Glutamatergic neuron (in vitro differentiated cells): ENCODE results near the gene HDAC4. TPM values are rescaled to one million over a fixed set of nuclear protein-coding genes. Genes with fewer than 3 reads are reported as not detected.

ENCODE experiments used
- DNase-seq: peaks from one replicate; pipeline ENCODE4 v3.0.0; 2022
- H3K27ac Mint-ChIP-seq: one replicate; pipeline ENCODE4 v1.8.0; 2020; ENCODE audit warnings: mild to moderate bottlenecking, mixed read lengths, inconsistent platforms; ENCODE audit not compliant: unreplicated experiment
- H3K27me3 Mint-ChIP-seq: one replicate; pipeline ENCODE4 v1.8.0; 2020; ENCODE audit warnings: mild to moderate bottlenecking, moderate library complexity, mixed read lengths, inconsistent platforms; ENCODE audit not compliant: unreplicated experiment
- H3K36me3 Mint-ChIP-seq: one replicate; pipeline ENCODE4 v1.8.0; 2020; ENCODE audit warnings: mild to moderate bottlenecking, mixed read lengths, inconsistent platforms; ENCODE audit not compliant: unreplicated experiment
- H3K4me1 Mint-ChIP-seq: one replicate; pipeline ENCODE4 v1.8.0; 2020; ENCODE audit warnings: mild to moderate bottlenecking, low read depth, mixed read lengths, inconsistent platforms; ENCODE audit not compliant: unreplicated experiment
- H3K4me3 Mint-ChIP-seq: one replicate; pipeline ENCODE4 v1.8.0; 2020; ENCODE audit warnings: mild to moderate bottlenecking, mixed read lengths, inconsistent platforms; ENCODE audit not compliant: unreplicated experiment
- H3K9me3 Mint-ChIP-seq: one replicate; pipeline ENCODE4 v1.8.0; 2020; ENCODE audit warnings: mild to moderate bottlenecking, moderate library complexity, mixed read lengths, inconsistent platforms; ENCODE audit not compliant: unreplicated experiment
- total RNA-seq: library from RNA; stranded (reverse); fragmentation: NEBNext Ultra II Directional; extraction: Animal tissue kit (Norgen Biotek cat#: 25700); gene quantifications from one replicate; pipeline ENCODE4 v1.2.1, GENCODE V29; 2021; ENCODE audit not compliant: unreplicated experiment
- TF ChIP-seq, protein P1 (sequence below): fragments of 200-600 bp; sonication (generic); IDR thresholded peaks from one replicate; pipeline ENCODE4 v1.5.0; 2021; ENCODE audit not compliant: partially characterized antibody, unreplicated experiment

HDAC4 gene
- total RNA-seq, 1 donor from 2014 or later, result 90.6 TPM

DNA sequence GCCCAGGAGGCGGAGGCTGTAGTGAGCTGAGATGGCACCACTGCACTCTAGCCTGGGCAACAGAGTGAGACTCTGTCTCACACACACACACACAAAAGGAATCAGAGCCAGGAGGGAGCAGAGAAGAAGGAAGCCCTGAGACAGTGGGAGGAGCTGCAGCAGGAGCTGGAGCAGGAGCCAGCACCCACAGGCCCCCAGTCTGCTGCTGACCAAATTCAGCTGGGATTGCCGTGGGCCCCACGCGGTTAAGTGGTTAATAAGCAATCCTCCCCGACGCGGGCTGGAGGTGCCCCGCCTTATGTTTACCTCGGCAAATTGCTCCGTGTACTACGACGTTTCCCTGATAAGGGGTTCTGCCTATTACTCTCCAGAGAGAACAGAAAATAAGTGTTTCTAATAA is 287.6 kb downstream of the HDAC4 start:
- H3K4me3 Mint-ChIP-seq, result no peak overlapping the region
- DNase-seq, result no peak
- TF ChIP-seq, protein P1, sequence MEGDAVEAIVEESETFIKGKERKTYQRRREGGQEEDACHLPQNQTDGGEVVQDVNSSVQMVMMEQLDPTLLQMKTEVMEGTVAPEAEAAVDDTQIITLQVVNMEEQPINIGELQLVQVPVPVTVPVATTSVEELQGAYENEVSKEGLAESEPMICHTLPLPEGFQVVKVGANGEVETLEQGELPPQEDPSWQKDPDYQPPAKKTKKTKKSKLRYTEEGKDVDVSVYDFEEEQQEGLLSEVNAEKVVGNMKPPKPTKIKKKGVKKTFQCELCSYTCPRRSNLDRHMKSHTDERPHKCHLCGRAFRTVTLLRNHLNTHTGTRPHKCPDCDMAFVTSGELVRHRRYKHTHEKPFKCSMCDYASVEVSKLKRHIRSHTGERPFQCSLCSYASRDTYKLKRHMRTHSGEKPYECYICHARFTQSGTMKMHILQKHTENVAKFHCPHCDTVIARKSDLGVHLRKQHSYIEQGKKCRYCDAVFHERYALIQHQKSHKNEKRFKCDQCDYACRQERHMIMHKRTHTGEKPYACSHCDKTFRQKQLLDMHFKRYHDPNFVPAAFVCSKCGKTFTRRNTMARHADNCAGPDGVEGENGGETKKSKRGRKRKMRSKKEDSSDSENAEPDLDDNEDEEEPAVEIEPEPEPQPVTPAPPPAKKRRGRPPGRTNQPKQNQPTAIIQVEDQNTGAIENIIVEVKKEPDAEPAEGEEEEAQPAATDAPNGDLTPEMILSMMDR, result no peak
- H3K27me3 Mint-ChIP-seq, result peaks cover 16% of the 10 kb centered on the region
- H3K9me3 Mint-ChIP-seq, result peaks cover 7% of the 10 kb centered on the region
- peaks cover 10% of the 10 kb centered on the region for H3K4me1 Mint-ChIP-seq
- peak overlapping the region; percentile 59 for H3K27ac Mint-ChIP-seq
- H3K36me3 Mint-ChIP-seq, result peaks cover 9% of the 10 kb centered on the region

DNA sequence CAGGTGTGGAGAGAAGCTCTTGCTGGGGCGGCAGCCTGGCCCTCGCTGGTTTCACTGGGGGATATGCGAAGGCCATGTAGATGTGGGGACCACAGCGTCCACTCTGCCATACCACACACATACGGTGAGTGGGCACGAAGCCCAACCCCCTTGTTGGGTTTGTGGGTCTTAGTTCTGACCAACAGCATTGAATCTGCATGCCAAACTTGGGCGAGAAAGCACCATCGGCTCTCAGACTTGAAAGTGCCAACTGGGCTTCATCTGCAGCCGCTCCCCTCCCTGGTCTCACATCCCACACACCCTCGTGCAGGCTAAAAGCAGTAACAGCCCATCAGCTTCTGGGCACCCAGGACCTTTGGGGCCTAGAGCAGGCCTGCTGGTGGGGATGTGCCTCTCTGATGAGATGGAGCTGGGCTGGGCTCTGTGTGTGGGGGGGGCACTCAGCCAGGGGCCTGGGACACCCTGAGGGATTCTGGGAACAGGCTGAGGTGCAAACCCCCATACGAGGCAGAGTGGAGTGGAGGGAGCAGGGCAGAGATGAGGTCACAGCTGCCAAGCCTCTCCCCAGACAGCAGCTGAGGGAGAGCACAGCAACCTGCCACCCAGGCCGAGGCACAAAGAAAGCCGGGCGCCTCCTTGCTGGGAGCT is 288.6 kb downstream of the HDAC4 start:
- Mint-ChIP-seq H3K36me3 (peaks cover 9% of the 10 kb centered on the region), H3K9me3 (peaks cover 7% of the 10 kb centered on the region), H3K27ac (no peak overlapping the region), H3K27me3 (peaks cover 16% of the 10 kb centered on the region), H3K4me1 (peaks cover 8% of the 10 kb centered on the region), H3K4me3 (no peak overlapping the region)
- DNase-seq, result no peak
- TF ChIP-seq, protein P1, result no peak

DNA sequence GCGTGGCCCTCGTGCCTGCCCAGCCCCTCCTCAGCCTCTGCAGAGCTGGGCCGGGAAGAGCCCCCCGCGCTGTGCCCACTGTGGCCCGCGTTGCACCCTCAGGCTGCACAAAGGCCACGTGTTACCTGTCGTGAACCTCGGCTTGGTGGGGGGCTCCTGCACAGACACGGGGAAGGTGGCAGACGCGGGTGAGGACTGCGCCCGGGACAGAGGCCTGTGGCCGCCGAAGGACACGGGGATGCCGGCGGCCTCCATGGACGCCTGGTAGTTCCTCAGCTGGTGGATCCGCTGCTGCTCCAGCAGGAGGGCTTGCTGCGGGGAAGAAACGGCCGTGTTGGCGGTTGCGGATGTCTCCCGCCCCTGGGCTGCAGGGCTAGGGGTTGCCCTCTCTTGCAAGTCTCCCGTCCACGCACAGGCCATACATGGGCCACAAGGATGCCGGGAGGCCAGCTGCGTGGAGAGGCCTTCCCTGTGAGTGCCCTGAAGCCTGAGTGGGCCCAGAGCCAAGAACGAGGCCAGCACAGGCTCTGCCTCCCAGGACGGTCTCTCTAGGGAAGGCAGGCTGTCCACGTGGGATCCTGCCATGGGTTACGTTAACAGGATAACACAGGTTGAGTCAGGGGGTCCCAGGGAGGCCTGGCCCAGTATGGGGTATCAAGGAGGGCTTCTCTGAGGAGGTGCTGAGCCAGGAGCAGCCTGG is 289.3 kb downstream of the HDAC4 start:
- peaks cover 2% of the 10 kb centered on the region for H3K36me3 Mint-ChIP-seq
- no peak for DNase-seq
- H3K9me3 Mint-ChIP-seq, result peaks cover 8% of the 10 kb centered on the region
- peaks cover 14% of the 10 kb centered on the region for H3K27me3 Mint-ChIP-seq
- H3K4me1 Mint-ChIP-seq, result peaks cover 3% of the 10 kb centered on the region
- no peak overlapping the region for H3K27ac Mint-ChIP-seq
- H3K4me3 Mint-ChIP-seq, result no peak overlapping the region
- TF ChIP-seq, protein P1, result no peak

DNA sequence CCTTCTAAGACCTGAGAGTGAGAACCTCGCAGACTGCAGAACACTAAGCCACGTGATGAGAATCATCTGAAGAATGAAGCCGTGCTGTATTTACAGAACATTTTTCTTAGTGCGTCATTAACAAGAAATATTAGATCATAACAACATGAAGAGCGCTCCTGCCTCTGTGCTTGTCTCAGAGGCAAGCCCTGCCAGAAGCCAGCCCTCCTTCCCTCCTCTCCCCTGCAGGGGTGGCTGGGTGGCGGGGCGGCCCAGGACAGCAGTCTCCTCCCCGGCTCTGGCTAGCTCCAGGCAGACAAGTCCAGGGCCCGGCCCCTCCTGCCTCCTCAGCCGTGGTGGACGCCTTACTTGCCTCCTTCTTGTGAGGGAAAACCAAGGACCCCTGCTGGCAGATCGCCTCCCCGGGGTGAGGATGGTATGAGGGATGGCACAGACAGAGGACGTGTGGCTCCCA is 290.2 kb downstream of the HDAC4 start:
- H3K9me3 Mint-ChIP-seq, result peaks cover 2% of the 10 kb centered on the region
- no peak overlapping the region for H3K4me3 Mint-ChIP-seq
- peaks cover 11% of the 10 kb centered on the region for H3K4me1 Mint-ChIP-seq
- peak overlapping the region; percentile 28 for H3K27ac Mint-ChIP-seq
- no peak for DNase-seq
- peaks cover 6% of the 10 kb centered on the region for H3K27me3 Mint-ChIP-seq
- H3K36me3 Mint-ChIP-seq, result no peaks in the 10 kb centered on the region
- TF ChIP-seq, protein P1, result no peak
